ENCODE results near the gene PSMB10.

GRCh38 chr16:67892899-67893742 is 43.5 kb downstream of the PSMB10 start, which contains the start of gene PSKH1:
- TF ChIP-seq CTCF (IDR thresholded peaks at IDR 0.05) (no peak), ZFX (IDR thresholded peaks at IDR 0.05; ENCODE audit: borderline replicate concordance) (no peak)
